B cell (primary cell): Measurements from ENCODE around the gene HS1BP3. TPM values are rescaled to one million over a fixed set of nuclear protein-coding genes. Genes with fewer than 3 reads are reported as not detected.

ENCODE experiments used
- ATAC-seq: fragments of 200-7000 bp; cut with Tn5 transposase; one replicate; pipeline ENCODE4 v1.10.0; 2021; ENCODE audit warnings: low read depth, mild to moderate bottlenecking, moderate number of reproducible peaks, moderate library complexity
- CTCF ChIA-PET: fragments of 350-600 bp; sonication (Branson Sonifier 250); formaldehyde crosslinking; loops from one replicate; lab custom pipeline; 2021; ENCODE audit warnings: antibody characterized with exemption, inconsistent platforms; lab: Charles Lee
- POLR2A ChIA-PET: fragments of 350-600 bp; sonication (Branson Sonifier 250); formaldehyde crosslinking; loops from one replicate; lab custom pipeline; 2021; ENCODE audit warnings: antibody characterized with exemption; lab: Charles Lee
- DNase-seq: peaks from one replicate; pipeline ENCODE4 v3.0.0; 2013
- H2AFZ ChIP-seq: 2 replicates; pipeline ENCODE4 v1.6.1; 2012; ENCODE audit warnings: mild to moderate bottlenecking, low read depth, low read length; ENCODE audit not compliant: insufficient read depth, poor library complexity, severe bottlenecking
- H3K27ac ChIP-seq, 2 donors: 1 replicate in 1 of 2; 2 replicates in 1 of 2; pipeline ENCODE4 v1.5.1; 2012 to 2013; ENCODE audit warnings: low read length in 2 of 2, mild to moderate bottlenecking in 2 of 2, moderate library complexity in 1 of 2
- H3K27me3 ChIP-seq, 4 experiments: fragments of 200-600 bp in 1 of 4; sonication (generic) in 1 of 4; replicated peaks in 1 of 4; 1 replicate in 2 of 4; 2 replicates in 2 of 4; pipeline versions ENCODE4 v1.6.1 to v1.7.0; 2013 to 2016; ENCODE audit warnings: low read length in 3 of 4, mild to moderate bottlenecking in 2 of 4, mixed read lengths in 1 of 4, moderate library complexity in 1 of 4; ENCODE audit not compliant: insufficient read depth in 4 of 4, control insufficient read depth in 3 of 4; ENCODE audit errors: control extremely low read depth in 1 of 4
- H3K36me3 ChIP-seq, 2 experiments: replicated peaks in 1 of 2; 1 replicate in 1 of 2; 2 replicates in 1 of 2; pipeline versions ENCODE4 v1.6.1 to v1.7.1; 2013; ENCODE audit warnings: low read length in 1 of 2; ENCODE audit not compliant: insufficient read depth in 2 of 2, control insufficient read depth in 1 of 2; ENCODE audit errors: control extremely low read depth in 1 of 2, extremely low read depth in 1 of 2
- H3K4me1 ChIP-seq, 2 donors: fragments of 200-600 bp in 1 of 2; sonication (generic) in 1 of 2; 1 replicate in 1 of 2; 2 replicates in 1 of 2; pipeline versions ENCODE4 v1.5.1 to v1.6.1; 2013 to 2017; ENCODE audit warnings: low read length in 2 of 2; ENCODE audit not compliant: control insufficient read depth in 2 of 2, insufficient read depth in 2 of 2
- H3K4me2 ChIP-seq: replicated peaks from 2 replicates; pipeline ENCODE3; 2012; ENCODE audit warnings: mild to moderate bottlenecking, low read depth, low read length; ENCODE audit not compliant: poor library complexity, severe bottlenecking
- H3K4me3 ChIP-seq, 5 experiments: fragments of 200-600 bp in 1 of 5; sonication (generic) in 1 of 5; 1 replicate in 3 of 5; 2 replicates in 2 of 5; pipeline versions ENCODE4 v1.5.1 to v1.7.0; 2011 to 2016; ENCODE audit warnings: low read length in 4 of 5, mild to moderate bottlenecking in 4 of 5, low read depth in 2 of 5, control low read depth in 1 of 5, moderate library complexity in 1 of 5; ENCODE audit not compliant: insufficient read depth in 1 of 5; ENCODE audit errors: control extremely low read depth in 1 of 5, extremely low read depth in 1 of 5
- H3K79me2 ChIP-seq: fragments of 200-600 bp; sonication (generic); one replicate; pipeline ENCODE4 v1.6.0; 2016; ENCODE audit warnings: low read length; ENCODE audit not compliant: control insufficient read depth, insufficient read depth
- H3K9ac ChIP-seq: fragments of 200-600 bp; sonication (generic); 2 replicates; pipeline ENCODE4 v1.6.1; 2017; ENCODE audit warnings: mild to moderate bottlenecking, low read length, moderate library complexity
- H3K9me3 ChIP-seq, 3 donors: one replicate each; pipeline versions ENCODE4 v1.6.1 to v1.7.1; 2013; ENCODE audit warnings: low read length in 2 of 3; ENCODE audit not compliant: control insufficient read depth in 2 of 3, insufficient read depth in 1 of 3; ENCODE audit errors: control extremely low read depth in 1 of 3
- H4K20me1 ChIP-seq: 2 replicates; pipeline ENCODE4 v1.6.0; 2012; ENCODE audit warnings: mild to moderate bottlenecking, low read length; ENCODE audit not compliant: insufficient read depth, control insufficient read depth, poor library complexity, severe bottlenecking
- H3K27ac Mint-ChIP-seq: one replicate; pipeline ENCODE4 v1.8.0; 2021; ENCODE audit warnings: mixed read lengths
- H3K27me3 Mint-ChIP-seq: one replicate; pipeline ENCODE4 v1.8.0; 2021; ENCODE audit warnings: mixed read lengths
- H3K4me1 Mint-ChIP-seq: one replicate; pipeline ENCODE4 v1.8.0; 2021; ENCODE audit warnings: mixed read lengths
- H3K4me3 Mint-ChIP-seq: one replicate; pipeline ENCODE4 v1.8.0; 2021; ENCODE audit warnings: mixed read lengths
- H3K9me3 Mint-ChIP-seq: one replicate; pipeline ENCODE4 v1.8.0; 2022; ENCODE audit warnings: mixed read lengths; ENCODE audit not compliant: insufficient read depth
- CTCF ChIP-seq: fragments of 200-600 bp; IDR thresholded peaks from one replicate; pipeline ENCODE4 v1.8.0; 2022; ENCODE audit warnings: antibody characterized with exemption, mild to moderate bottlenecking
- EZH2 ChIP-seq: IDR thresholded peaks from 2 replicates; pipeline ENCODE4 v1.6.1; 2012; ENCODE audit warnings: borderline replicate concordance, low read depth, mild to moderate bottlenecking, moderate library complexity, low read length; ENCODE audit not compliant: insufficient read depth, poor library complexity, severe bottlenecking
- WGBS: methylation state at CpG from one replicate; pipeline ENCODE4 v1.1.5; 2013; ENCODE audit warnings: missing lambda C conversion rate; ENCODE audit not compliant: insufficient coverage; 5-methylcytosine and 5-hydroxymethylcytosine counted together
- intact Hi-C: fragments of 100-400 bp; cut with micrococcal nuclease; formaldehyde crosslinking; loops from one replicate; pipeline ENCODE4 v1.10.0; 2022
- polyA plus RNA-seq: library from polyadenylated mRNA; depleted of rRNA; stranded (reverse); fragments of >200 nt; gene quantifications from 2 replicates; pipeline ENCODE4 v1.2.3, GENCODE V29; 2012
- total RNA-seq, 2 donors: library from RNA; stranded (reverse); fragments of 120-200 nt in 1 of 2; gene quantifications; 1 replicate in 1 of 2; 2 replicates in 1 of 2; pipeline versions ENCODE4 v1.2.3 to v1.2.4, GENCODE V29; 2013 to 2022

Gene HS1BP3
- total and polyA plus RNA-seq, 2 donors (not counting 1 experiment from before 2014, with no cell fraction given) = 27.8 to 28.7 TPM

- Histone ChIP-seq H4K20me1 (no peaks in the 10 kb centered on the region), H3K27me3 (no peaks in the 10 kb centered on the region), H3K79me2 (no peaks in the 10 kb centered on the region), H3K9me3 (no peaks in the 10 kb centered on the region), H3K27ac (no peak overlapping the region), H3K4me2 (no peak overlapping the region), H3K4me3 (no peak overlapping the region), H3K9ac (no peak overlapping the region), H3K36me3 (peaks cover 0 to 38% of the 10 kb centered on the region in 2 experiments), H2AFZ (no peak overlapping the region), H3K4me1 (peaks cover 0 to 7% of the 10 kb centered on the region in 2 donors)
- ATAC-seq (no peak), DNase-seq (no peak)
- no peak overlapping the region for H3K4me3 Mint-ChIP-seq
- no peak overlapping the region for H3K27ac Mint-ChIP-seq
- POLR2A ChIA-PET = interaction anchor here (1.3 kb wide), 1 partner anchor 171 kb away, joined by 5 read pairs; the partner anchor contains the start of gene RHOB
- no peaks in the 10 kb centered on the region for H3K27me3 Mint-ChIP-seq
- TF ChIP-seq CTCF = no peak
- TF ChIP-seq EZH2 = no peak
- no peaks in the 10 kb centered on the region for H3K9me3 Mint-ChIP-seq
- peaks cover 2% of the 10 kb centered on the region for H3K4me1 Mint-ChIP-seq
- CTCF ChIA-PET = no interaction called here
- WGBS = 44% methylated on average over 4 of the region's 10 CpGs
- intact Hi-C loops = no loop called here
These were observed 33.8 kb downstream of the HS1BP3 start for GRCh38 chr2:20617081-20617575.

DNA sequence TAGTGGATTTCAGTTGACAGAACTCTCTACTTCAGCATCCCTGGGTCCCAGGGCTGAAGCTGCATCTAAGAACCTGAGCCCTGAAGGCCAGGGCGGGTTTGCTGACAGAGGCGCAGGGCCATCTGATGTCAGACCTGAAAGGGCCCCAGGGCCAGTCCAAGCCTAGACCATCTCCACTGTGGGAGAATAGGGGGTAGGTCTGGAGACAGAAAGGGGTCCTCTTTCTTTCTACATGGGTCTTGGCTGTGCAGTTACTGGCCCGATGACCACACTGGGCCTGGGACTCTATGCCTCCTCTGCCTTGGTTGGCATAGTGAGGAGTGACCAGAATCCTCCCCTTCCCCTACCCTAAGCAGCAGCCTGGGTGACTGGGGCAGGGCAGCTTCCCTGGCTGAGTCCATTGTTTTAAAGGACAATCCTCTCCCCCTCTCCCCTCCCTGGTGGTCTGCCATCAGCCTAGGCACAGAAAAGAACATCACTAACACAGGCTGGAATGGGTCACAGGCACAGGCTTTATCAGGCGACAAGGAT, 34.5 kb downstream of the HS1BP3 start:
- ChIA-PET CTCF (interaction anchor here (2.6 kb wide), 1 partner anchor 26 kb away, joined by 6 read pairs; no protein-coding TSS in a partner anchor), POLR2A (no interaction called here)
- Histone ChIP-seq H3K4me1 (peaks cover 0 to 7% of the 10 kb centered on the region in 2 donors), H3K36me3 (peaks cover 0 to 31% of the 10 kb centered on the region in 2 experiments), H2AFZ (no peak overlapping the region), H4K20me1 (no peaks in the 10 kb centered on the region), H3K9ac (no peak overlapping the region), H3K79me2 (no peaks in the 10 kb centered on the region), H3K4me3 (no peak overlapping the region), H3K27ac (no peak overlapping the region), H3K4me2 (no peak overlapping the region), H3K9me3 (no peaks in the 10 kb centered on the region), H3K27me3 (no peaks in the 10 kb centered on the region)
- no peaks in the 10 kb centered on the region for H3K9me3 Mint-ChIP-seq
- no peak for TF ChIP-seq CTCF
- no peak for TF ChIP-seq EZH2
- intact Hi-C loops = no loop called here
- H3K4me1 Mint-ChIP-seq = peaks cover 2% of the 10 kb centered on the region
- DNase-seq (no peak), ATAC-seq (no peak)
- no peak overlapping the region for H3K4me3 Mint-ChIP-seq
- H3K27me3 Mint-ChIP-seq = no peaks in the 10 kb centered on the region
- H3K27ac Mint-ChIP-seq = no peak overlapping the region
- 100% methylated on average over 3 of the region's 4 CpGs for WGBS
